ENCODE measurements around the gene SEMA4D.
"Not testable (repeated sequence)": the region's sequence is repeated elsewhere in the genome, so short reads cannot be mapped to it uniquely, and the experiment has no call there.

Gene SEMA4D

GRCh38 chr9:89382026-89382986 is 115.6 kb downstream of the SEMA4D start:
- no peak for DNase-seq

DNA sequence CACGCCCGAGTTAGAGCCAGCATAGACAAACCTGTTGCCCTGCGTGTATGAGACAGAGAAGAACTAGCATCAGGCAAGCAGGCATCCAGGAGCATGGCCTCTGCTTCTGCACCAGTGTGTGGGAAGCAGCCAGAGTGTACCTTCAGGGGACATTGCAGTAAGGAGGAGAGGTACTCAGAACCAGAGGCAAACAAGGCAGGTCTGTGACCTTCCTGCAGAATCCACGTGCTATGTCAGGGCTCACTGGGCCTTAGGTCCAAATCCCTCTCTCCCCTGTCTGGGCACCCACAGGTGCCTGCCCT is 116.7 kb downstream of the SEMA4D start:
- DNase-seq: no peak

- no peak for DNase-seq
Measured at GRCh38 chr9:89380437-89381307, 117.2 kb downstream of the SEMA4D start.

DNA sequence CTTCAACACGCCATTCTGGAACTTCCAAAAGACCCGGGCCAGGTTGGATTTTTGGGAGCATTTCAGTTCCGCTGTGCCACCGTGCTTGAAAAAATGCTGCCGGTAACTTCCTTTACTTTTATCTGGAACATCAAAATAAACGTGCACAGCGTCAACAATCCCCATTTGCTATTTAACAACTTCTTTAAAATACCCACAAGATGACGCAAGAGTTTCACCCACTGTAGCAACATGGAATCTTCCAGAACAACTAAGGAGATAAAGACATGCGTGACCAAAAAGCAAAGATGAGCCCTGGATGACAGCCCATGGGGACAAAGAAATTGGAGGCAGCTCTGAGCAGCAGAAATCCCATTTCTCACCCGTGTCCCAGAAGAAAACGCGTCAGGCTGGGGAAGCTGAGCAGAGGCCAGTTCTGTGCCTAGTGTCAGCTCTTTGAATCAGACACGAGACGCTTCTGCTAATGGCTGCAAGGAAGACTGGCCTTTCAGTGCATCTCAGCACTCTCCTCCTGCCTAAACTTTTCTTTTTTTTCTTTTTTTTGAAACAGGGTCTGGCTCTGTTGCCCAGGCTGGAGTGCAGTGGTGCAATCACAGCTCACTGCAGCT is 118.3 kb downstream of the SEMA4D start:
- DNase-seq: no peak

GRCh38 chr9:89379031-89379430 is 118.9 kb downstream of the SEMA4D start:
- DNase-seq: no peak

GRCh38 chr9:89378541-89378940 is 119.4 kb downstream of the SEMA4D start:
- no peak for DNase-seq

DNA sequence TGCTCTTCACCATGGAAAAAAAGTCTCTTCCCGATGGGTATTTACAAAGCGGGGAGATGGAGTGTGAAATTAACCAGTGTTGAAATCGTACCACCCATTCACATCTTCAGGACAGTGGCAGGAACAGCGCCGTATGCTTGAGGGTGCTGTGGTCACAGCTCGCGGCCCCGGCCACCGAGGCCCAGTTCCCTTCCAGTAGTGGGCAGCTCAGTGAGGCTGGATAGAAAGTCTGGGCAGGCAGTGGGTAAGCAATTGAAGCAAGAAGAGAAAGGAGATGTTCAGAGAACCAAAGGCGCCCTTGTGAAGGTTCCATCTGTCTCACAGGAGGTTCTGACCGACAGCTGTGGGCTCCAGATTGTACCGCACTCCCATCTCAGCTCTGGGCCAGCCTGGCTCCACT is 120.5 kb downstream of the SEMA4D start:
- DNase-seq: no peak

GRCh38 chr9:89376741-89377351 is 121.1 kb downstream of the SEMA4D start:
- DNase-seq: no peak

- no peak for DNase-seq
Measured at GRCh38 chr9:89376286-89376685, 121.6 kb downstream of the SEMA4D start.

DNA sequence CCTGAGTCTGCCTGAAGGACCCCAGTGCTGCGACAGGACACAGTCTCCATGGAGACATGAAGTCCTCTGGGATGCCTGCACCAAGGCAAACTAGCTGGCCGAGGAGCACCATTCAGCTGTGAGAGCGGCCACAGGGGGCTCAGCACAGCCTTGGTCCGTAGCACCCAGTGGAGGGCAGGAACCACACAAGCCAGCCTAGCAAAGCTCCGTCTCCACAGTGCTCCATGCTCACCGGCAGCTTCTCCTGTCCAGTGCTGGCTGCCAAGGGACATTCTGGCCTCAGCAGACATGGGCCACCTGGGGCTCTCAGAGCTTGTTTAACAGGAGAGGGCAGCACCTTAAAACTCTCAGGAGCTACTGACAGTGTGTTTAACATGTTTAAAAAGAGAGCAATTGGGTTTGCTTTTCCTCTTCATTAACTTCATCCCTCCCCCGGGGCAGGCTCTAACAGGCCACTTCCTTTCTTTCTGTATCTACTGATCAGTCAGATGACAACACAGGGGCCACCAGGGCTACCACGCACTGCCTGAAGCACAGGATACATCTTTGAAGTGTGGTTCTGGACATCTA is 122.6 kb downstream of the SEMA4D start:
- no peak for DNase-seq

GRCh38 chr9:89374176-89374575 is 123.7 kb downstream of the SEMA4D start:
- DNase-seq: no peak

- no peak for DNase-seq
Measured at GRCh38 chr9:89372979-89373378, 124.9 kb downstream of the SEMA4D start.

DNA sequence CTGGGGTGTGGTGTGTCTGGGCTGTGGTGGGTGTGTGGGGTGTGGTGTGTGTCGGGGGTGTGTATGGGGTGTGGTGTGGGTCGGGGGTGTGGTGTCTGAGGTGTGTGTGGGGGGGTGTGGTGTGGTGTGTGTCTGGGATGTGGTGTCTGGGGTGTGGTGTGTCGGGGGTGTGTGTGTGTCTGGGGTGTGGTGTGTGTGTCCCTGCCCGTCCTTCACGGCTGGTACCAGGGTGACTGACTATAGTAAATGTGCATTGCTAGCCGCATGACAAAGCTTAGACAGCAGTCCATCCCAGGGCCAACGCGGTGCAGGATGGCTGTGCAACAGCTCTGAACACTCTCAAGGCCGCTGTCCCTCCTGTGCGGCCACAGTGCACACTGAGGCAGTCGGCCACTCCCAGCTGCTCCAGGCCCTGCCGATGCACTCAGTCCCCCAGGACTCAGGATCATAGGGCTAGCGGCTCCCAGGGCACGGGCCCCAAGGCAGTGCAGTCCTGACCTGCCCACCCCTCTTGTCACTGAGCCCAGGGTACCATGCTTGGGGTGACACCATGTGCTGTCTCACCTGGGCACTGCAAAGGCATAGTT is 125.6 kb downstream of the SEMA4D start:
- DNase-seq: no peak

DNA sequence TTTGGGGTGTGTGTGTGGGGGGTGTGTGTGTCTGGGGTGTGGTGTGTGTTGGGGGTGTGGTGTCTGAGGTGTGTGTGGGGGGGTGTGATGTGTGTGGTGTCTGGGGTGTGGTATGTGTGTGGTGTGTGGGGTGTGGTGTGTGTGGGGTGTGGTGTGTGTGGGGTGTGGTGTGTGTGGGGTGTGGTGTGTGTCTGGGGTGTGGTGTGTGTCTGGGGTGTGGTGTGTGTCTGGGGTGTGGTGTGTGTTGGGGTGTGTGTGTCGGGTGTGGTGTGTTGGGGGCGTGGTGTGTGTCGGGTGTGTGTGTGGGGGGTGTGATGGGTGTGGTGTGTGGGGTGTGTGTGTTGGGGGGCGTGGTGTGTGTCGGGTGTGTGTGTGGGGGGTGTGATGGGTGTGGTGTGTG is 126.1 kb downstream of the SEMA4D start:
- not testable (repeated sequence) for DNase-seq

- no peak for DNase-seq
Measured at GRCh38 chr9:89370593-89370992, 127.3 kb downstream of the SEMA4D start.

DNA sequence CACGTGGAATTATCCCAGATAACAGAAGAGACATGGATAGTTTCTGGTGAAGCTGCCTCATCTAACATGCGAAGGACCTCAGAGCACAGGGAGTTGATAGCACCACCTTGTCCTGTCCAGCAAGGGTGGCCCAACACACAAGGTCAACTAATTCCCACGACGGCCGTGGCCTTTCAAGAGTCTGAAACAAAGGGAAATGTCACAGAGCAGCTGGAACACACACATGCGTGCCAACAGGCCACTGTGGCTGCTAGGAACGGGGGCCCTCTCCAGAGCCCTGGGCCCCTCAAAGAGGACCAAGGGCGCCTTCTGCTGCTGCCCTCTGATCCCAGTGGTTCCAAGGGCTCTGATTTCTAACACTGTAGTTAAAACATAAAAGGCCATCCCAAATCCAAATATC is 128.9 kb downstream of the SEMA4D start:
- DNase-seq: no peak

DNA sequence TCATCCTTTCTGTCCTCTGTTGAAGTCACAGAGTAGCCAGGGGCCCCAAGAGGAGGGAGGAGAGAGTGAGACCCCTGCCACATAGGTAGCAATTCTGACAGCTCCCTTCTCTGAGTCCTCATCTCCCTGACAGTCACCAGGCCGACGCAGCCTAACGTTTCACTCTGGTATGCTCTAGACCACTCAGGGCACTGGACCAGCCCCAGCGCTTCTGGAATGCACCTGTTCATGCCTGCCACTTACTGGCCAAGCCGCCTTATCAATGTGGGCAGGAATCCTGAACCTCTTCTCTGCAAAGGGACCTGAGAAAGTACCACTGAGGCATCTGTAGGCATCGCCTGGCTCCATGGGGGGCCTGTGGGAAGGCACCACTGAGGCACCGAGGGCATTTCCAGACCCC is 129.4 kb downstream of the SEMA4D start:
- DNase-seq: no peak

DNA sequence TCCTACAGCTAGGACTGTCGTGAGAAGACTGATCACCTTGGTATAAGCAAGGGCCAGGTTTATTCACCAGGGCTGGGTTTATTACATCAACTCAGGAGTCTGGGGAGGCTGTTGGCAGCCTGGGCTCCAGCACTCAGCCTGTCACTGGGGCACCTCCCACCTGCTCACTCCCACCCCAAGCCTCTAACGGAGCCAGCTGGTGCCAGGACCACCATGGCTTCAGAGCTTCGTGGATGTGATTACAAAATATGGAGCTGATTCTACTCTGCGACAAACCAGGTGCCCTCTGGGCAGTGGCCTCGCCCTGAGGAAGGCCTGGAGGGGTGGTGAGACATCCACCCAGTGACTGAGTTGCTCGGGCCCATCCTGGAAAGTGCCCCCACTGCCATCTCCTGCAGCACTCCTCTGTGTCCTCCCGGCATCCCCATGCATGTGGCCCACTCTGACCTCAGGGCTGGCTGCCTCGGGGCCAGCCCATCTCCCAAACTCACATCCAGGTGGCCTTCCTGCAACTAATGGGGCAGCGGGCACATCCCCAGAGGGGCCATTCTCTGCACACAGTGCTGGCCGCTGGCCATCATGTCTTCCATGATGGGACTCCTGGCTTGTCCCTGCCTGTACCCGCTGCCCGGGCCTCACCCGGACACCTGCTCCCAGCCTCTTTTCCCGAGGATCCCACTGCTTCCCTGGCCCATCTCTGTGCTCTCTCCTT is 130.0 kb downstream of the SEMA4D start:
- DNase-seq: no peak

DNA sequence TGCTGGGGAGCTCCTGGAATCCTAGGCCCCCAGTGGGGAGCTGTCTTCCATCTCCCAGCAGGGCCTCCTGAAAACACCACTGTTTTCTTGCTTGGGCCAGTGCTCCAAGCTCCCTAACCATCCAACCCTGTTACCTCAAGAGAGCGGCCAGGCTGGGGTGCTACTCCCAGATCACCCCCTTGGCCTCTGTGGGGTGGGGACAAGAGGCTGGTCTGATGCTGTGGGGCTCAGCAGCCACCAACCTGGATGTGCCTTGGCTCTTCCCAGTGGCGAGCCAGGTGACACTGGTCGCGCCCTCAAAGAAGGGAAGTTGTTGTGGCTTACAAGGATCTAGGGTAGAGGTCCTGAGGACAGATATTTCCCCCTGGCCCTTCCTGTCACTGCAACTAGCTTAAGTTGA is 130.6 kb downstream of the SEMA4D start:
- DNase-seq: no peak

GRCh38 chr9:89366711-89367110 is 131.2 kb downstream of the SEMA4D start:
- DNase-seq: no peak

DNA sequence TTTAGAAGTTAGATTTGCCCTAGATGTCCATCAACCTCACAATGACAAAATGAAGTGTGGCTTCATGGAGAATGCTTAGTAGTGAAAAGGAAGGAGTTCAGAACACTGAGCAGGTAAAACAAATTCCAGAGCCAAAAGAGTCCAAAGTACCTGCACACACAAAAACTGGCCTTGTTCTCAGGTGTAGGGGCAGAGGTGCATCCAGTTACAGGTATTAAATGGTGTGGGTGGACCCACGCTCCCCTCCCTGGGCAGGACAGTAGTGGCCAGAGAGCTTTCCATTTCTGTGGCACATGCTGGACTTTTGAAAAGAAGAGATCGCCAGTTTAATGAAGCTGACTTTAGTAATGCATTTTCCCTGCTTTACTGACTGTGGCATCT is 132.4 kb downstream of the SEMA4D start:
- no peak for DNase-seq

Measured in NCI-H345 (cell line).